Bronchial epithelial cell (primary cell): ENCODE results near the gene PCDHGC3. TPM values are rescaled to one million over a fixed set of nuclear protein-coding genes. Genes with fewer than 3 reads are reported as not detected.
"Not testable (repeated sequence)": the region's sequence is repeated elsewhere in the genome, so short reads cannot be mapped to it uniquely, and the experiment has no call there.

ENCODE experiments used
- DNase-seq: peaks from one replicate; pipeline ENCODE4 v3.0.0-alpha.2; 2010; ENCODE audit warnings: low read depth
- FAIRE-seq: peaks from 2 replicates; lab custom pipeline; 2011; peaks lifted over from hg19 to GRCh38; lab: Jason Lieb, UNC
- H3K27me3 ChIP-seq: 2 replicates; pipeline ENCODE4 v1.5.1; 2011; ENCODE audit warnings: low read length; ENCODE audit not compliant: control insufficient read depth, insufficient read depth
- H3K36me3 ChIP-seq: 2 replicates; pipeline ENCODE4 v1.5.1; 2011; ENCODE audit warnings: low read length; ENCODE audit not compliant: control insufficient read depth, insufficient read depth
- H3K4me3 ChIP-seq: 2 replicates; pipeline ENCODE4 v1.5.1; 2011; ENCODE audit warnings: mild to moderate bottlenecking, low read depth, low read length, control low read depth
- CTCF ChIP-seq: IDR thresholded peaks from 2 replicates; pipeline ENCODE4 v1.5.1; 2011; ENCODE audit warnings: mild to moderate bottlenecking, moderate library complexity, low read length, control low read depth, inconsistent platforms; ENCODE audit not compliant: insufficient read depth, severe bottlenecking
- total RNA-seq: library from RNA; depleted of rRNA; stranded (reverse); fragments of >200 nt; gene quantifications from 2 replicates; pipeline ENCODE4 v1.2.1, GENCODE V29; 2014

PCDHGC3 gene
- 9.5 and 17.4 TPM in 2 replicates for total RNA-seq

DNA sequence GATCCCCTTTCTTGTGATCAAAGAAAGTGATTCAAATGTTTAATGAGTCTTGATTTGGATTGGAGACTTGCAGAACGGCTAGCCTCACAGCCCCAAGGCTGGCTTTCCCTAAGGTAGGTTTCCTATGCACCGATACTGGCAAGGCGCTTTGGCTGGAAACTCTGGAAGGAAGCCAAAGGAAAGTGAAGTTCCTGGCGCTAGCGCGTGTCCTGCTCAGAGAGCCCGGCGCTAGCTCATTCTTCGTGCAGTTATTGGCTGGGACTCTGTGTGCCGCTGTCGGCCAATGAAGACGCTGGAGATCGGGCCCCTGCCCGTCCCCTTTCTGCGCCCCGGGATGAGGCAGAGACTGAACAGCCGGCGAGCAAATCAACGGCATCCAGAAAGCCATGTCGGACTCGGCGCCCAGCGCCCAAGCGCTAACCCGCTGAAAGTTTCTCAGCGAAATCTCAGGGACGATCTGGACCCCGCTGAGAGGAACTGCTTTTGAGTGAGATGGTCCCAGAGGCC is at the start of gene PCDHGC3:
Gene PCDHGC3, plus strand, starts transcription at position 342 of the 507 bp plus-strand sequence. Its CDS starts 151 bp downstream, at position 493.
- peak within 1 kb of the TSS; percentile 56 for H3K4me3 ChIP-seq
- FAIRE-seq, result peak; percentile 76
- H3K27me3 ChIP-seq, result no peaks in the 10 kb centered on the region
- peak; percentile 88 for DNase-seq
- peak; percentile 31 for TF ChIP-seq CTCF
- peaks cover 1% of the 10 kb centered on the region for H3K36me3 ChIP-seq

DNA sequence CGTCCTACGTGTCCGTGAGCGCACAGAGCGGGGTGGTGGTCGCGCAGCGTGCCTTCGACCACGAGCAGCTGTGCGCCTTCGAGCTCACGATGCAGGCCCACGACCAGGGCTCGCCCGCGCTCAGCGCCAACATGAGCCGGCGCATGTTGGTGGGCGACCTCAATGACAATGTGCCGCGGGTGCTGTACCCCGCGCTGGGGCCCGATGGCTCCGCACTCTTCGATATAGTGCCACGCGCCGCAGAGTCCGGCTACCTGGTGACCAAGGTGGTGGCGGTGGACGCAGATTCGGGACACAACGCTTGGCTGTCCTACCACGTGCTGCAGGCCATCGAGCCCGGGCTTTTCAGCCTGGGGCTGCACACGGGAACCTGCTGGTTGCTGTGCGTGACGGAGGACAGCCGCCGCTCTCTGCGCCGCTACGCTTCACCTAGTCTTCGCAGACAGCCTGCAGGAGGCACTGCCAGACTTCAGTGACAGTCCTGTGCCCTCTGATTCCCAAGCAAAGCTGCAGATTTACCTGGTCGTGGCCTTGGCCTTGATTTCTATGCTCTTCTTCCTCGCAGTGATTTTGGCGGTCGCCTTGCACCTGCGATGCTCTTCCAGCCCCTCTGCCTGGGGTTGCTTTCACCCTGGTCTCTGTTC is 47.9 kb upstream of the PCDHGC3 start:
- no peak for TF ChIP-seq CTCF
- H3K36me3 ChIP-seq, result no peaks in the 10 kb centered on the region
- no peak for FAIRE-seq

DNA sequence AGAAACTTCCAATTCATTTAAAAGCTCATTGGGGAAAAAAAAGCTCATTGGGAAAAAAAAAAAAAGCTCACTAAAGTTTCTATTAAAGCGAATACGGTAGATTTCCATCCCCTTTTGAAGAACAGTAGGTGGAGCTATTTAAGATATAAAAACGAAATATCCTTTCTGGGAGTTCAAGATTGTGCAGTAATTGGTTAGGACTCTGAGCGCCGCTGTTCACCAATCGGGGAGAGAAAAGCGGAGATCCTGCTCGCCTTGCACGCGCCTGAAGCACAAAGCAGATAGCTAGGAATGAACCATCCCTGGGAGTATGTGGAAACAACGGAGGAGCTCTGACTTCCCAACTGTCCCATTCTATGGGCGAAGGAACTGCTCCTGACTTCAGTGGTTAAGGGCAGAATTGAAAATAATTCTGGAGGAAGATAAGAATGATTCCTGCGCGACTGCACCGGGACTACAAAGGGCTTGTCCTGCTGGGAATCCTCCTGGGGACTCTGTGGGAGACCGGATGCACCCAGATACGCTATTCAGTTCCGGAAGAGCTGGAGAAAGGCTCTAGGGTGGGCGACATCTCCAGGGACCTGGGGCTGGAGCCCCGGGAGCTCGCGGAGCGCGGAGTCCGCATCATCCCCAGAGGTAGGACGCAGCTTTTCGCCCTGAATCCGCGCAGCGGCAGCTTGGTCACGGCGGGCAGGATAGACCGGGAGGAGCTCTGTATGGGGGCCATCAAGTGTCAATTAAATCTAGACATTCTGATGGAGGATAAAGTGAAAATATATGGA is 45.2 kb upstream of the PCDHGC3 start, which contains the start of gene PCDHGA12:
Gene PCDHGA12, plus strand, starts transcription at position 176 of the 782 bp plus-strand sequence. Its CDS starts 253 bp downstream, at position 429.
- peak; percentile 72 for DNase-seq
- Histone ChIP-seq H3K27me3 (peaks cover 2% of the 10 kb centered on the region), H3K36me3 (no peaks in the 10 kb centered on the region), H3K4me3 (peak within 1 kb of the TSS; percentile 31)
- no peak for FAIRE-seq
- peak; percentile 45 for TF ChIP-seq CTCF

More for the DNA sequence above, 47.9 kb upstream of the PCDHGC3 start:
- H3K27me3 ChIP-seq, result peaks cover 5% of the 10 kb centered on the region
- DNase-seq, result no peak
- no peak overlapping the region for H3K4me3 ChIP-seq

DNA sequence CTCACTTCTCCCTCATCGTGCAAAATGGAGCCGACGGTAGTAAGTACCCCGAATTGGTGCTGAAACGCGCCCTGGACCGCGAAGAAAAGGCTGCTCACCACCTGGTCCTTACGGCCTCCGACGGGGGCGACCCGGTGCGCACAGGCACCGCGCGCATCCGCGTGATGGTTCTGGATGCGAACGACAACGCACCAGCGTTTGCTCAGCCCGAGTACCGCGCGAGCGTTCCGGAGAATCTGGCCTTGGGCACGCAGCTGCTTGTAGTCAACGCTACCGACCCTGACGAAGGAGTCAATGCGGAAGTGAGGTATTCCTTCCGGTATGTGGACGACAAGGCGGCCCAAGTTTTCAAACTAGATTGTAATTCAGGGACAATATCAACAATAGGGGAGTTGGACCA is 44.5 kb upstream of the PCDHGC3 start:
- no peak for FAIRE-seq
- Histone ChIP-seq H3K4me3 (peak overlapping the region; percentile 20), H3K36me3 (no peaks in the 10 kb centered on the region), H3K27me3 (peaks cover 2% of the 10 kb centered on the region)
- DNase-seq, result peak; percentile 7
- TF ChIP-seq CTCF, result no peak

- not testable (repeated sequence) for DNase-seq, H3K36me3 ChIP-seq, H3K4me3 ChIP-seq, H3K27me3 ChIP-seq, FAIRE-seq
Measured at GRCh38 chr5:141432308-141432707, 43.5 kb upstream of the PCDHGC3 start.

DNA sequence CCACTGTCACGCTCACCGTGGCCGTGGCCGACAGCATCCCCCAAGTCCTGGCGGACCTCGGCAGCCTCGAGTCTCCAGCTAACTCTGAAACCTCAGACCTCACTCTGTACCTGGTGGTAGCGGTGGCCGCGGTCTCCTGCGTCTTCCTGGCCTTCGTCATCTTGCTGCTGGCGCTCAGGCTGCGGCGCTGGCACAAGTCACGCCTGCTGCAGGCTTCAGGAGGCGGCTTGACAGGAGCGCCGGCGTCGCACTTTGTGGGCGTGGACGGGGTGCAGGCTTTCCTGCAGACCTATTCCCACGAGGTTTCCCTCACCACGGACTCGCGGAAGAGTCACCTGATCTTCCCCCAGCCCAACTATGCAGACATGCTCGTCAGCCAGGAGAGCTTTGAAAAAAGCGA is 43.0 kb upstream of the PCDHGC3 start:
- not testable (repeated sequence) for H3K4me3 ChIP-seq, H3K36me3 ChIP-seq, H3K27me3 ChIP-seq, FAIRE-seq, DNase-seq
